NOMO-1 treated with DMSO at 0.1 percent for 48 hours (cell line): ENCODE results near the gene DMD.
"Not testable (repeated sequence)": the region's sequence is repeated elsewhere in the genome, so short reads cannot be mapped to it uniquely, and the experiment has no call there.

ENCODE experiments used
- DNase-seq: peaks from one replicate; lab custom pipeline; 2025; ENCODE audit not compliant: unreplicated experiment; lab: John Stamatoyannopoulos, UW

Gene DMD

DNA sequence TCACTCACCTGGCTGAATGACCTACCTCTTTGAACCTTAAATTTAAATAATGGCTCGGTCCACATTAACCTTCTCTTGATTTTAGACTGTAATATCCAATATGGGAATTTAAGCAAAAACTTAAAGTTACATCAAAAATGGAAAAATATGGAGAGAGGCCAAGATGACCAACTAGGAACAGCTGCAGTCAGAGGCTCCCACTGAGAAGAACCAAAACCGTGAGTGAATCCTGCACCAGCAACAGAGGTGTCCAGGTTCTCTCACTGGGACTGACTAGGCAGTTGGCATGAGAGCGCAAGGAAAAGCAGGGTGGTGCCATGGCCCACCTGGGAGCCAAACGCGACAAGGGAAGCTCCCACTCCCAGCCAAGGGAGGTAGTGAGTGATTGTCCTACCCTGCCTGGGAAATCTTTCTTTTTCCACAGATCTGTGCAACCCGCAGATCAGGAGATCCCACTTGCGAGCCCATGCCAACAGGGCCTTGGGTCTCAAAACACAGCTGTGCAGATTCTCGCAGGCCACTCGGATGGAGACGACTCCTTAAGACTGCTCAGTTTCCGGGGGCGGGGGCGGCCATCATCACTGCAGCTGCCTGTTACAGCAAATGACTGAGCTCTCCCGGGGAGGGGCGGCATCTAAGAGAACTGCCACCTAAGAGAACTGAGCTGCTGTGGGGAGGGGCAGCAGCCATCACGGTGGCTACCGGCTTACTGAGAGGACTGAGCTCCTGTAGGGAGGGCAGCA lies 343.4 kb downstream of the DMD start:
- no peak for DNase-seq

DNA sequence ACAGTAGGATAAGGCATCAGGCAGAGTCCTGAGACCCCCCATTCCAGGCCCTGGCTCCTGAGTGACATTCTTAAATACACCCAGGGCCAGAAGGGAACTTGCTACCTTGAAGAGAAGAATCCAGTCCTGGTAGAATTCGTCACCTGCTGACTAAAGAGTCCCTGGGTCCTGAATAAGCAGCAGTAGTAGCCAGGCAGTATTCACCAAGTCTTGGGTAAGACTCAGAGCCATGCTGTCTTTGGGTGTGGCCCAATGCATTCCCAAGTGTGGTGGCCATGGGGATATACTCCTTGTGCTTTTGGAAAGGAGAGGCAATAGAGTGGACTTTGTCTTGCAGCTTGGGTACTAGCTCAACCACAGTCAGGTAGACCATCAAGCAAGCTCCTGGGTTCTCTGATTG lies 359.1 kb downstream of the DMD start:
- DNase-seq = no peak

DNA sequence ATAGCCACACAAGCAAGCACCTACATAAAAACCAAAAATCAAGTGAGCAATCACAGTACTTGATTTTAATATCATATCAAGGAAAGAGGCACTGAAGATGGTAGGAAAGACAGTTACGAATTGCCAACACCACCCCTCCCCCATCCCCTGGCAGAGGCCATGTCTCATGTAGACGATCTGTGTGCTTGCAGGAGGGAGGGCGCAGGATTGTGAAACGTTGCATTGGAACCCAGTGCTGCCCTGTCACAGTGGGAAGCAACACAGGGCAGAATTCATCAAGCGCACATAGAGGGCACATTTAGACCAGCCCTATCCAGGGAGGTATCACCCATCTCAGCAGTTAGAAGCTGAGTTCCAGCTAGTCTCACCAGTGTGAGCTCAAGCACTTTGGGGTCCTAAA lies 359.8 kb downstream of the DMD start:
- DNase-seq = no peak

DNA sequence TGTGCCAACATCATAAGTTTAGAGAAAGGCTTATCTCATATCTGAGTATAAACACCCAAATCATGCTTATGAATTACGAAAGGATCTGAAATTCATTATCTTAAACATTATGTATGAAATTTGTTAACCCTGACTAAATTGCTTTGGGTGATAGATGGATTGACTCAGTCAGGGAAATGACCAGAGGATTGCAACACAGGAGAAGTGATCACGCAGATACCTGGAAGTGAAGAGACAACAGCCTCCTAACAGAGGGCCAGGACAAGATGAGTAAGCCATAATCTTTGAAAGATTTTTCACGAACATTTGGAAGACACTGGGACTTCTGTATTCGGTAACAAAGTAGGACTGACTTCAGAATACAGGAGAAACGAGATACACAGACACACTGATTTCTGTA lies 363.4 kb downstream of the DMD start:
- DNase-seq = no peak

DNA sequence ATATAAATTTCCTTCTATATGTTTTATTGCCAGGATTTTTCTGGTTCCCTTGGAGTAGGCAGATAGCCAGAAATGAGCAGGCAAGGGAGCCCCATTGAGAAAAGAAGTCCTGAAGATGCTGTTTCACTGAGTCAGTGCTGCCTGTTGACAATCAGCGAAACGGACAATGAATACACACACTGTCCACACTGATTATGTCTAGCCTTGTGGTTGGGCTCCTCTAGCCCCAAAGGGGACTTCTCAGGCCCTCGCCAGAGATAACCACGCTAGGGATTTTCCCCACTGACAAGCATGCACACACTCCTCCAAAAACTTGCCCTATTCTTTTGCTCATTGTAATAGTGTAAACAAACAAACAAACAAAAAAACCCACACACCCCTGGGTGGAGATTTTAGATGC lies 369.3 kb downstream of the DMD start:
- no peak for DNase-seq

DNA sequence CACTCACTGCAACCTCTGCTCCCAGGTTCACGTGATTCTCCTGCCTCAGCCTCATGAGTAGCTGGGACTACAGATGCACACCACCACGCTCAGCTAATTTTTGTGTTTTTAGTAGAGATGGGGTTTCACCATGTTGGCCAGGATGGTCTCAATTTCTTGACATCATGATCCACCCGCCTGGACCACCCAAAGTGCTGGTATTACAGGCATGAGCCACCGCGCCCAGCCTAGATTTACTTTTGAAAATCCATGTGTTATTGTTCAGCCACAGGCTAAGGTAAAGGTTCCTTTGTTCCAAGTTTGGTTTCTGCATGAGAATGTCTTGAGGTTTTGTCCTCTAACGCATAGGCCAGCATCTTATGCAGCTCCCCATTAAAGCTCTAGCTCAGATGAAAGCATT lies 371.6 kb downstream of the DMD start:
- DNase-seq = no peak

DNA sequence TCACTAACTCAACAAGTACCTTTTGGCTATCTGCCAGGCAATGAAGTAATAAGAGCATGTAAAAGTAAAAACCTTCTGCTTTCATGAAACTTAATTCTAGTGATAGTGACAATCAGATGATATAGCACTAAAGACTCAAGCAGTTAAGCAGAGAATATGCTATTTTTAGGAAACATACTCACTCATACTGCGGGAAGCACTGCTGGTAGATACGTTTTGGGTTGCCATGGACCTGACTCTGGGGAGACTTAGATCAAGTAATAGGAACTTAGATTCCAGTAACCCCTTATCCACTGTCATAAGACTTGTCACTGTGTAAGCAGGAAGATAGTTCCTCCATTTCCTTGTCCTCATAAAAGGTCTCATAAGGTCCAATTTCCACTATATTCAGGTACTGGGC lies 386.3 kb downstream of the DMD start:
- no peak for DNase-seq

DNA sequence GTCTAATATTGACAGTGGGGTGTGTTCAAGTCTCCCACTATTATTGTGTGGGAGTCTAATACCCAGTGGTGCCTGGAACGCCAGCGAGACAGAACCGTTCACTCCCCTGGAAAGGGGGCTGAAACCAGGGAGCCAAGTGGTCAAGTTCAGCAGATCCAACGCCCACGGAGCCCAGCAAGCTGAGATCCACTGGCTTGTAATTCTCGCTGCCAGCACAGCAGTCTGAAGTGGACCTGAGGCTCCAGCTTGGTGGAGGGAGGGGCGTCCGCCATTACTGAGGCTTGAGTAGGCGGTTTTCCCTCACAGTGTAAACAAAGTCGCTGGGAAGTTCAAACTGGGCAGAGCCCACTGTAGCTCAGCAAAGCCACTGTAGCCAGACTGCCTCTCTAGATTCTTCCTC lies 407.3 kb downstream of the DMD start:
- no peak for DNase-seq

DNA sequence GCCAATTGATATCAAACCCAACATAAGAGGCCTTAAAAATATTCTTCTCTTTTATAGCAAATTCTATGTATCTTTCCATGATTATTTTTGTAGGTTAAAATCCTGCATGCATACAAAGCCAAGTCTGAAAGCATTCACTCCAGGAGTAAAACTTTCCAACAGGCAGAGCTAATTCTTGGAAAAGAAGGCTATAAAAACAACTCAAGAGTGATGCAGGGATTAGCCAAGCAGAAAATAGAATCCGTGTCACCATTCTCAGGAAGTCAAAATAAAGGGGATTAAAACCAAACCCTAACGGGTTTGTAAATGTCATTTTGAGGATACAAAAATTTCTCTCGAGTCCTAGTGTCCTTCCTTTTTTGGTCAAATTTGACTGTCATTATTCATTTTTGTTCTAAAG lies 412.4 kb downstream of the DMD start:
- no peak for DNase-seq

DNA sequence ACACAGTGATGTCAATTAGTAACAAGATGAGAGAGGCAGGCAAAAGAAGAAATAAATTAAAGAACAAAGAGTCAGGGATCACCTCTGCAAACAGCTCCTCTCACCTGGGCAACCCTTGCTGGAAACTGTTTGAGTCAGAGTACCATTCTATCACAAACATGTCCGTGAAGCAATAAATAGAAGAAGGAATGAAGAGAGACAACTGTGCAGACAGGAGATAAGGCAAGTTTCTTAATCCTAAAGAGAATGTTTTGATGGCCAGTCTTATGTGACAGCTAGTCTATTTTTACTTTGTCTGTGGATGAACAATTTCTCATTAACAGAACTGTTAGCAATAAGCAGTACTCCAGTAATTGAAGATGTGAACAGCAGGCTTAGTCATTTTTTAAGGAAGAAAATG lies 422.4 kb downstream of the DMD start:
- DNase-seq = no peak

DNA sequence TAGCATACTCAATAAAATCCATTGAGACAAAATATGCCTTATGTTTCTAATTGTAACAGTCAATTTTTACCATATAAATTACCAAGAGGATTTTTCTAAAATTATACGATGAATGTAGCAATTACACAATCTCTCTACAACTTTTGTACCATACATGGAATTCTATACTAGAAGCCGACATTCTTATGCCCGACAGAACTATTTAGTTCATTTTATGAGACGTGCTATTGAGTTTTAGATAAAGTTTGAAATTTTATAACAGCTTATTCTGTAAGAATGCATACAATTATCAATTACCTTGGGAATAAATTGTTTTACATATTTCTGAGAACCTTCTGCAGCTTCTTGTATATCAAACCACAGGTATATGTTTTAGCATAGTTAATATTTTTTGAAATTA lies 431.2 kb downstream of the DMD start:
- no peak for DNase-seq

DNA sequence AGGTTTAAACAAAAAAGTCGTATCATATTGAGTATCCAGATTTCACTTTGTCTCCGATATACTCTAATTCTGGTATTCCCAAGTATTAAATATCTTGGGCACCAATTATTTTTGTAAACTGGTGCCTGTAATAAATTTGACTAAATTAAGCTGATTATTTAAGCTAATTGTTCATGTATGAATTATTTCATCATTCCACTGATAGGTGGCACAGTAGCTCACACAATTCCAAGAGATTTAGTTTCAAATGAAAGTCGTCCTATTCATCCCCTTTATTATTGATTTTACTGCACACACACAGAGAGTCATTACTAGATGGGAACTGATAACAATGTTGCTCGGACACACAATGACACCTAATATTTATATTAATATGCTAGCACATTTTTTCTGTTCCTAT lies 432.4 kb downstream of the DMD start:
- DNase-seq = no peak

DNA sequence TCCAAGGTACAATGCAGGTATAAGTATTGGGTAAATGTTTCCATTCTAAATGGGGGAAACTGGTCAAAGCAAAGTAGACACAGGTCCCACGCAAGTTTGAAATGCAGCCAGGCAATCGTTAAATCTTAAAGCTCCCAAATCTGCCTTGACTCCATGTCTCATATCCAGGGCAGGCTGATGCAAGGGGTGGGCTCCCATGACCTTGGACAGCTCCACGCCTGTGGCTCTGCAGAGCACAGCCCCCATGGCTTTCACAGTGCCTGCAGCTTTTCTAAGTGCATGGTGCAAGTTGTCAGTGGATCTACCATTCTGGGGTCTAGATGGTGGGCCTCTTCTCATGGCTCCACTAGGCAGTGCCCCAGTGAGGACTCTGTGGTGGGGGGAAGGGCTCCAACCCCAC lies 436.4 kb downstream of the DMD start:
- DNase-seq = no peak

DNA sequence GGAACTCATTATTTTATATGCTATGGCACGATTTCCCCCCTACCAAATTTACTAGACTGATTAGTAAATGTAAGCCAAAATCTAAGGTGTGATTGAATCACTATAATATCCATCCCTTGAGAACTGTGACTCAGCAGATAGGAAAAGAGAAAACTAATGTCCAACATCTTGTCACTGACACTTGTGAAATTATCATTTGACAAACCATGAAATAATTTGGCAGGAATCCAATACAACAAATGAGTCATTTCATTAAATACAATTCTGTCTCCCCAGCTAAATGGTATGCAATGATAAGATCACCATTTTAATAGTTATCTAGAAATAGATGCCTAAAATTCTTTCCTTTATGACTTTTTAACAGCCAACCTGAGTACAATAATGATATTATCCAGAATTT lies 462.3 kb downstream of the DMD start:
- no peak for DNase-seq

DNA sequence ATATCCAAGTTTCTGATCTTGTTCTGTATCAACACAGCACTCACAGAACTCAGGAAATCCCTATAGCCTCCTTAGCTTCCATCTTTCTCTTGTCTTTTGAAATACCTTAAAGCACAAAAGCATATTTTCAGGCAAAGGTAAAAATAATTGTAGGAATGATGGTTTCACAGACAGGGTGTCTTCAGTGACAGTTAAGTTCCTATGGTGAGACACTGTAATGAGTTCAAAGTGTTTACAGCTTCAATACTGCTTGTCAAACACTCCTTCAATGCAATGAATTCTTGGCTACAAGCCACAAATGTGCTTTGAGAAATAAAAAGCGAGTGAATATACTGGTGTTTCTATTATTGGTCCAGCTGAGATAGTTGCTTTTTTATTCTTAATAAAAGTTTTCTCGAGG lies 466.0 kb downstream of the DMD start:
- no peak for DNase-seq

DNA sequence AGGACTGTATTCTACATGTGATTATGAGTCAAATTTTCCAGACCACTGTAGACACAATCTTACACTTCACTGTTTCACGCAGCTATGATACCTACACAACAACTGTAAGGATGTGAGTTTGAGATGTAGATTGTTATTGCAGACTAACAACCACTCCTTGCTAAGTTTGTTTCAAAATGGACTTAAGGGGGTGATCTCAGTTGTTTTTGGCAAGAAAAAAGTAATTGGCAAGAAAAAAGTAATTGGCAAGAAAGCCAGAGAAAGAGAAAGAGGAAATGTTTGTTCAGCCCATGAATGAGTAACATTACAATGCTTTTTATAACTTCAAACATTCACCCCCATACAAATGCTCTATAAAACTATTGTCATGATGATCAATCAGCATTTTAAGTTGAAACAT lies 466.4 kb downstream of the DMD start:
- no peak for DNase-seq

DNA sequence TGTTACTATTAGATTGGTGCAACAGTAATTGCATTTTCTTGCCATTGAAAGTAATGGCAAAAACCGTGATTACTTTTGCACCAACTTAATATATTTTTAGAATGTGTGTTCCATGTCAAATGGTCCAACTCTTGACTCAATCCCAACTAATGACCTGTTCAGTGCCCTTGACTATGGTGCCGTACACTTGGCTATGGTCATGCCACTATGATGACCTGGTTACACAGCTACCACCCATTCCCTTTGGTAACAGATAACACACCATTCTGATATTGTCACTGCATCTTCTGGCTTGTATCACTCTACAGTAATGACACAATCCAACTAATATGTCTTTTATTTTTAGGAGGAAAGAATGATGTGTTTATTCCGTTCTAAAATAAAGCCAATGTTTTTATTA lies 469.4 kb downstream of the DMD start:
- DNase-seq = no peak

DNA sequence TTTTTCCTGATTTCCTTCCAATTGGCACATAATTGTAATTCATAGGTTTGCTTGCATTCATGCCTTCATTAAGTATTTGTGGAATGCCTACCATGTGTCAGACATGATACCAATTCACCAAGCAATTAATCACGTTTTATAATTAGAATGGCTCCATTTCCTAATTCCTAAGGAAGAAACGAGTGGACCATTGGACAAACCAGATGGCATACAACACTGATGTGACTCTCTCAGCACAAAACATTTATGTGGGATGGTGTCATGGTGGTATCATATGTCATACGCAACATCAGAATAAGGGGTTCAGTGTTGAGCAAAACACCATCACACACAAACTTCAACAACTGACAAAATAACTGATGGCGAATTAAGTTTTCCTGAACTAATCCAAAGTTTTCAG lies 502.8 kb downstream of the DMD start:
- DNase-seq = no peak

DNA sequence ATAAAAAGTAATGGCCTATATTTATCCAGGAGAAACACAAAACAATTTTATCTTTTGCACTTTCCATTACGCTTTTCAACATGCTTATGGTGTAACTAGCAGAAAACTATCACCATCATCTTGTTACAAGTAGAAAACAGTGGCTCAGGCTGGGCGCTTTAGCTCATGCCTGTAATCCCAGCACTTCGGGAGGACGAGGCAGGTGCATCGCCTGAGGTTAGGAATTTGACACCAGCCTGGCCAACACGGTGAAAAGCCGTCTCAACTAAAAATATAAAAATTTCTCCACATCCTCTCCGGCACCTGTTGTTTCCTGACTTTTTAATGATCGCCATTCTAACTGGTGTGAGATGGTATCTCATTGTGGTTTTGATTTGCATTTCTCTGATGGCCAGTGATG lies 506.0 kb downstream of the DMD start:
- not testable (repeated sequence) for DNase-seq

DNA sequence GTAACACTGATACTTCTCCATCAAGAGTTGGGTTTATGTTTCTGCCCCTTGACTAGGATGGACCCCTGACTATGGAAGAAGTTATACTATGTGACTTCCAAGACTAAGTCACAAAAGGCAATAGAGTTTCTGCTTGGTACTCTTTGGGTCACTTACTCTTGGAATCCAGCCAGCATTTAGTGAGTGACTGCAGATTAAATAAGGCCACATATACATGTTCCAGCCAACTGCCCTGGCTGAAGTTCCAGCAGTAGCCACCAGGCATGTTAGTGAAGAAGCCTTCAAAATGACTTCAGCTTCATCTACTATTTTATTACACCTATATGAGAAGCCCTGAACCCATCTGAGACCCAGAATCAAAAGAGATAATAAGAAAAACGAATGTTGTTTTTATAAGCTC lies 524.0 kb downstream of the DMD start:
- DNase-seq = no peak

DNA sequence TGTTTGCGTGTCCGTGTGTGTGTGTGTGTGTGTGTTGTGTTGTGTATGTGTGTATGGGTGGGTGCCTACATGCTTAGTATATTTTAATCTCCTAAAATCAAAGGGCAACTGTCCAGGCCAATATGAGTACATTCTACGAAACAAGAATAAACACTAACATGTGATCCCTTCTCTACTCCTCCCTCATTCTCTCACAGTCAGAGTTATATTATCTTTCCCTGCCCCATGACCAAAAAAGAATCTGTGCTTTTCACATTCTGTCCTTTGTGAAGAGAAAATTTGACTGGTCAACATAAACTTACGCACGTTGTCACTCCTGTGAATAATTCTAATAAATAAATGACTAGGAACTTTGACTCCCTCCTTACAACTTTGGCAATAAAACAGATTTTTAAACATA lies 532.9 kb downstream of the DMD start:
- no peak for DNase-seq

DNA sequence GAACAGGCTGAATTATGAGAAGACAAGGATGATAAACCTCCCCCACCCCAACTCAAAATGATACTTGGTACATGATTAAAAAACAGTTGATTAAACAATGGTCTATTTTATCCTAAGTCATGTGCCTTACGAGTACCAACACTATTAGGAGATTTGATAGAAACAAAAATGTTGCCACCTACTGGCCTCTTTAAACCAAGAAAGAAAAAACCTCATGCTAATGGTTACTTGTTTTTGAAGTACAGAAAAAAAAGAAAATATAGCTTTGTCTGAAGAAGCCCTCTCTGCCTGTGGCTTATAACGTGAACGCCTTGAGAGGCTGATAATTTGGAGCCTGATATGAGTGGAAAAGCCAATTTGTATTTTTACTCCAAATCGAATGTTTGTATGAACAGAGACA lies 538.2 kb downstream of the DMD start:
- DNase-seq = no peak

DNA sequence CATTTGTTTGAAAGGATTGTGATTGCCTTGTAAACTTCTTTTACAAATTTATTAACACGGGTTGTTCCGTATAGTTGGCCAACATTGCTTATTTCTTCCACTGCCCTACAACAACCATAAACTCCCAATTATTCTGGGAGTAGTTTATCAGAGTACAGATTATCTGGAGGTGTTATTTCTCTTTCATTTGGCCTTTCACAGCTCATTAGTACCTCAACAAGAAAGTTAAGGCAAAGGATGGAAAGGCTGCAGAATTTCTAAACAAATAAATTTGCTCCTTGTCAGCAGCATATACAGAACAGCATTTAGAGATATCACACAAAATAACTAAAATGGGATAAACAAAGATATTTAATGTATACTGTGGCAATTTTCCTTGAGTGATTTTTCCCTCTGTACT lies 548.8 kb downstream of the DMD start:
- DNase-seq = no peak
